Chondrocyte (in vitro differentiated cells): ENCODE measurements around the gene LPO. TPM values are rescaled to one million over a fixed set of nuclear protein-coding genes. Genes with fewer than 3 reads are reported as not detected.

Experiments
- DNase-seq: peaks from one replicate; pipeline ENCODE4 v3.0.0; 2021; ENCODE audit warnings: mixed read lengths, low spot score
- H3K27ac Mint-ChIP-seq: one replicate; pipeline ENCODE4 v1.8.0; 2021; ENCODE audit warnings: mild to moderate bottlenecking, moderate library complexity, mixed read lengths; ENCODE audit not compliant: unreplicated experiment
- H3K27me3 Mint-ChIP-seq: 2 replicates; pipeline ENCODE4 v1.8.0; 2021; ENCODE audit warnings: low read depth, mixed read lengths
- H3K36me3 Mint-ChIP-seq: 2 replicates; pipeline ENCODE4 v1.8.0; 2021; ENCODE audit warnings: low read depth, mixed read lengths
- H3K4me1 Mint-ChIP-seq: 2 replicates; pipeline ENCODE4 v1.8.0; 2021; ENCODE audit warnings: low read depth, mild to moderate bottlenecking, mixed read lengths
- H3K4me3 Mint-ChIP-seq: one replicate; pipeline ENCODE4 v1.8.0; 2021; ENCODE audit warnings: mild to moderate bottlenecking, moderate library complexity, mixed read lengths; ENCODE audit not compliant: unreplicated experiment
- H3K9me3 Mint-ChIP-seq: 2 replicates; pipeline ENCODE4 v1.8.0; 2021; ENCODE audit warnings: low read depth, mixed read lengths
- total RNA-seq: library from RNA; stranded (reverse); gene quantifications from 3 replicates; pipeline ENCODE4 v1.2.1, GENCODE V29; 2021
- TF ChIP-seq, protein P1 (sequence below): fragments of 200-600 bp; sonication (generic); IDR thresholded peaks from 2 replicates; pipeline ENCODE4 v1.5.0; 2021; ENCODE audit warnings: antibody characterized with exemption, mild to moderate bottlenecking, moderate library complexity

The LPO gene
- total RNA-seq, 1 donor from 2014 or later = not detected

DNA sequence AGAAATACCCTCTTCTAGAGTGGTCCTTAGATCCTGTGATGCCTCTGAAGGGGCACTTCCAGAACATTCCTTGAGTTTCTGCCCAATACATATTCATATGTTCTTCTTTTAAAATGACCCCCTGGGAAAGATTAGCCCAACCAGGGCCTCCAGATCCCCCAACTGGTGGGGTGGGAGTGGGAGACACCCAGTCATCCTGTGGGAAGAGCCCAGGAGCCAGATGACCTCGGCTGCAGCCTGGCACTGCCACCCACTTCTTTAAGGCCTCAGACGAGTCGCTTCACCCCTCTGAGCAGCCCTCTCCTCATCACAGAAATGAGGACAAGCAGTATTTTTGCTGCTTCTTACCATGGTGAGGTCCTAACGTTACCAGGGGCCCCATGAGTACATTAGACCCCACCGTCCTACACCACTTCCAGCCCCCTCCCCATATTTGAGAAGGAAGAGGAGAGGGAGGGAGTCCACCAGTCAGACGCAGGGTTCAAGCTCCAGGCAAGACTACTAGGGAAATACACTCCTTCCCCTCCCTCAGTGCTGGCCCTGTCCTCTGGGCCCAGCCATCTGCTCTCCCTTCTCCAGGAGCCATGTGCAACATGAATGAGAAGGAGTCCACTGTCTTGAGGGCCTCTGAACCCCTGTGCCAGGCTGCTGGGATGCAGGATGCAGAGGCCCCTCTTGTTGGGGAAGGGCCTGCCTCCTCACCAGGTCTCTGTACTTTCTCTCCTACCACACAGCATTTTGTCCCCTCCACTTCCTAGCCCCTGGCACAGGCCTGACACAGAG is 30.6 kb downstream of the LPO start:
- H3K9me3 Mint-ChIP-seq = no peaks in the 10 kb centered on the region
- TF ChIP-seq, protein P1, sequence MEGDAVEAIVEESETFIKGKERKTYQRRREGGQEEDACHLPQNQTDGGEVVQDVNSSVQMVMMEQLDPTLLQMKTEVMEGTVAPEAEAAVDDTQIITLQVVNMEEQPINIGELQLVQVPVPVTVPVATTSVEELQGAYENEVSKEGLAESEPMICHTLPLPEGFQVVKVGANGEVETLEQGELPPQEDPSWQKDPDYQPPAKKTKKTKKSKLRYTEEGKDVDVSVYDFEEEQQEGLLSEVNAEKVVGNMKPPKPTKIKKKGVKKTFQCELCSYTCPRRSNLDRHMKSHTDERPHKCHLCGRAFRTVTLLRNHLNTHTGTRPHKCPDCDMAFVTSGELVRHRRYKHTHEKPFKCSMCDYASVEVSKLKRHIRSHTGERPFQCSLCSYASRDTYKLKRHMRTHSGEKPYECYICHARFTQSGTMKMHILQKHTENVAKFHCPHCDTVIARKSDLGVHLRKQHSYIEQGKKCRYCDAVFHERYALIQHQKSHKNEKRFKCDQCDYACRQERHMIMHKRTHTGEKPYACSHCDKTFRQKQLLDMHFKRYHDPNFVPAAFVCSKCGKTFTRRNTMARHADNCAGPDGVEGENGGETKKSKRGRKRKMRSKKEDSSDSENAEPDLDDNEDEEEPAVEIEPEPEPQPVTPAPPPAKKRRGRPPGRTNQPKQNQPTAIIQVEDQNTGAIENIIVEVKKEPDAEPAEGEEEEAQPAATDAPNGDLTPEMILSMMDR = no peak
- peaks cover 34% of the 10 kb centered on the region for H3K27me3 Mint-ChIP-seq
- no peak overlapping the region for H3K27ac Mint-ChIP-seq
- no peaks in the 10 kb centered on the region for H3K36me3 Mint-ChIP-seq
- H3K4me3 Mint-ChIP-seq = no peak overlapping the region
- no peak for DNase-seq
- no peaks in the 10 kb centered on the region for H3K4me1 Mint-ChIP-seq

DNA sequence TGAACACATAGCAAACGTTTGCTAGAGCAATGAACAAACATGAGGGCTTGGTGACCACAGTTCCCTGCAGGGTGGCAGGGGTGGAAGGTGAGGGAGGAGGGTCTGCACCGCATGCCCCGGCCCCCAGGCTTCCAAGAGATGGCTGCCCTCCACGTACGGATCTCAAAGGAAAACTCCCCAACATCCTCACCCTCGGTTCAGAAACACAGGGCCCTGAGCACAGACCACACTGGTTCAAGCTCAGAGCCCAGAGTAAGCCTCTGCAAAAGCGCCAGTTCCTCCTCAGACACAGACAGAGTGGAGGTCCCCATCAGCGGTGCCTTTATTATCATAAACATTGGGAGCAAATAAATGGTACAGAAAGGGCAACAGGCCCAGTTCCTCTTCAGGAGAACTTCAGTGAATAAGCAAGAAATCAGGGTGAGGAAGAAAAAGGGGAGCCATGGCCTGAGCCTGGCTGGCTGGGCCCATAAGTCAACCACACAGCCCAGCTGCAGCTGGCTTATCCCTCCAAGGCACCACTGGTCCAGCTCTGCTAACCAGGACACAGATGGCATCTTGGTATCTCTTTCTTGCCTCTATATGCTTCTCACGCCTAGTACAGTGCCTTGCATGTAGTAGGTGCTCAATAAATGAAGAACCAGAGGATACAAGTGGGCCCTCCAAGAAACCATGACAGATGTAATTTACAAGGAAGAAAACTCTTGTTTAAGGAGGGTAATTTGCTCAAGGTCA is 31.3 kb downstream of the LPO start:
- no peak for DNase-seq
- peaks cover 31% of the 10 kb centered on the region for H3K27me3 Mint-ChIP-seq
- H3K4me3 Mint-ChIP-seq = no peak overlapping the region
- no peak overlapping the region for H3K27ac Mint-ChIP-seq
- H3K36me3 Mint-ChIP-seq = no peaks in the 10 kb centered on the region
- TF ChIP-seq, protein P1 = no peak
- H3K4me1 Mint-ChIP-seq = no peaks in the 10 kb centered on the region
- H3K9me3 Mint-ChIP-seq = no peaks in the 10 kb centered on the region

DNA sequence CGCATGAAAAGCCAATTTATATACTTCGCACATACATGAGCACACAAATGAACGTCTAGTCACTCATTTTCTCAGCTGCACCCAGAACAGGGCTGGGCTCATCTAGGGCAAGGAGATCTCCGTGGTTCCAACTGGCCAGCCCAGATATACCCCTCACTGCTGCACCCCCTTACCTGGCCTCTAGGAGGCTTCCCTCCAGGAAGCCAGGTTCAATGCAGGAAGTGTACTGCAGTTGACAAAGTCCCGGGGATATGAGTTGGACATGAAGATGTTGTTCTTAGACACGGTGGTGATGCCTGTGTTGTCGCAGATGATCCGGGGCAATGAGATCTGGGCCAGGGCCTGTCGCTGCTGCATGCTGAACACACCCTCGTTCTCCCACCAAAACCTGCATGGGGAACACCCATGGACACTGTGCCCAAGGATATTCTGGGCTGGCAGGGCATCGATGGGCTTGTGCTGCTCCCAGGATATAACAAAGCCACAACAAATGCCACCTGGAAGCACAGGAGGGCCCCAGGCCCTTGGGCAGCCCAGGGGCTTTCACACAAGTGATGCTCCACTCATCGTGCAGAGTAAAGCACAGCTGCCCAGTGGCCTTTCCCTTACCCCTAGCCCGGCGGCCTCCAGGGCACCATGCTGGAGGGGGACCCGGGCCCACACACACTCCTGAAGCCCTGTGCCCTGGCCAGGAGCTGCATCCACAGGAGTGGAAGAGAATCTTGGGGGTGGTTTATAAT is 32.3 kb downstream of the LPO start:
- H3K9me3 Mint-ChIP-seq = no peaks in the 10 kb centered on the region
- H3K4me1 Mint-ChIP-seq = no peaks in the 10 kb centered on the region
- TF ChIP-seq, protein P1 = peak; percentile 11
- DNase-seq = no peak
- H3K4me3 Mint-ChIP-seq = no peak overlapping the region
- no peak overlapping the region for H3K27ac Mint-ChIP-seq
- no peaks in the 10 kb centered on the region for H3K36me3 Mint-ChIP-seq
- H3K27me3 Mint-ChIP-seq = peaks cover 27% of the 10 kb centered on the region

DNA sequence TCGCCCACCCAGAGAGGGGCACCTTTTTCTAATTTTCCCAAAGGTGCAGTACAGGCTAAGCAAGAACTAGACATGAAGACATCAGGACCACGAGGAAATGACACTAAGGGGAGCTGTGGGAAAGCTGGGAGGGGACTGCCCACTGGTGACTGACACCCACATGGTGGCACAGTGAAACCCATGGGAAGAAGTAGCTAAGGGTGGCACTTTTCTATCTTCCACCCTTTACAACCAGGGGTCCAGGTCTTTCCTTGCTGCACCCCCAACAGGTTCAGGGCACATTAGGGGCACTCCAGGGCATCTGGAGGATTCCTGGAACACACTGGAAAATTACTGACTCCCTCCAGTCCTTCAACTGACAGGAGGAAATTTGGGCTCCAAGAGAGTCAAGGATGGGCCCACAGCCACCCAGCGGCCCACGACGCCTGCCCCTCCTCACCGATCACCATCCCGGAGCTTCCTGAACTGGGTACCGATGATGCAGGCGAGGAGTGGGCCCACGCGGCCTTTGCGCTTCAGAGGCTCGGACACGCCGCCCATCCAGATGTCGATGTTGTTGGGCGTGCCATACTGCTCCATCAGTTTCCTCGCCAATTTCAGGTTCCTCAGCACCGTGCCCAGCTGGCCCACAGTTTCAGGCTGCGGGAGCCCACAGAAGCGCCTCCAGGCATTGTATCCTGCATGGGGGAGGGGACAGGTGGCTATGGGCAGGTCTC is 33.0 kb downstream of the LPO start:
- TF ChIP-seq, protein P1 = no peak
- Mint-ChIP-seq H3K27me3 (peaks cover 32% of the 10 kb centered on the region), H3K27ac (no peak overlapping the region)

More for the DNA sequence above, 33.0 kb downstream of the LPO start:
- H3K9me3 Mint-ChIP-seq = no peaks in the 10 kb centered on the region
- DNase-seq = peak; percentile 86
- H3K4me1 Mint-ChIP-seq = no peaks in the 10 kb centered on the region
- no peak overlapping the region for H3K4me3 Mint-ChIP-seq
- no peaks in the 10 kb centered on the region for H3K36me3 Mint-ChIP-seq
